Neural cell (in vitro differentiated cells): Measurements from ENCODE around the gene PRIM1. TPM values are rescaled to one million over a fixed set of nuclear protein-coding genes. Genes with fewer than 3 reads are reported as not detected.

Experiments used
- H2AFZ ChIP-seq: fragments of 200-600, 300-800 bp; sonication (generic), shearing (Covaris generic); 2 replicates; pipeline ENCODE4 v1.6.0; 2014; ENCODE audit warnings: low read depth, mild to moderate bottlenecking, antibody characterized with exemption, low read length, moderate library complexity
- H3F3A ChIP-seq: fragments of 200-600 bp; shearing (Covaris generic); 2 replicates; pipeline ENCODE4 v1.6.1; 2016; ENCODE audit warnings: mild to moderate bottlenecking, moderate library complexity, mixed read lengths, antibody characterized with exemption, low read length; ENCODE audit not compliant: insufficient read depth, poor library complexity, severe bottlenecking
- H3K27ac ChIP-seq: fragments of 200-600, 300-800 bp; sonication (generic), shearing (Covaris generic); 2 replicates; pipeline ENCODE4 v1.5.1; 2014; ENCODE audit warnings: mild to moderate bottlenecking, low read length, moderate library complexity
- H3K27me3 ChIP-seq: fragments of 300-800, 200-600 bp; sonication (generic), shearing (Covaris generic); 2 replicates; pipeline ENCODE4 v1.6.0; 2014; ENCODE audit warnings: mild to moderate bottlenecking, low read depth, low read length, moderate library complexity; ENCODE audit not compliant: insufficient read depth
- H3K36me3 ChIP-seq: fragments of 300-800, 200-600 bp; sonication (generic), shearing (Covaris generic); 2 replicates; pipeline ENCODE4 v1.5.1; 2014; ENCODE audit warnings: mild to moderate bottlenecking, antibody characterized with exemption, low read length, moderate library complexity; ENCODE audit not compliant: insufficient read depth
- H3K4me2 ChIP-seq: fragments of 300-800, 200-600 bp; sonication (generic), shearing (Covaris generic); 2 replicates; pipeline ENCODE4 v1.6.0; 2014; ENCODE audit warnings: mild to moderate bottlenecking, low read length
- H3K4me3 ChIP-seq: fragments of 300-800, 200-600 bp; sonication (generic), shearing (Covaris generic); 2 replicates; pipeline ENCODE4 v1.5.1; 2014; ENCODE audit warnings: mild to moderate bottlenecking, low read length, moderate library complexity
- H3K79me2 ChIP-seq: fragments of 200-600 bp; shearing (Covaris generic); replicated peaks from 2 replicates; pipeline ENCODE4 v1.6.0; 2014; ENCODE audit warnings: mild to moderate bottlenecking, low read length, moderate library complexity; ENCODE audit not compliant: insufficient read depth
- H3K9ac ChIP-seq: fragments of 300-800, 200-600 bp; sonication (generic), shearing (Covaris generic); 2 replicates; pipeline ENCODE4 v1.6.1; 2016; ENCODE audit warnings: mild to moderate bottlenecking, low read length, mixed read lengths
- H3K9me2 ChIP-seq: fragments of 200-600 bp; shearing (Covaris generic); 2 replicates; pipeline ENCODE4 v1.6.1; 2016; ENCODE audit warnings: mild to moderate bottlenecking, low read length, mixed read lengths; ENCODE audit not compliant: insufficient read depth
- H3K9me3 ChIP-seq: fragments of 200-600, 300-800 bp; sonication (generic), shearing (Covaris generic); 2 replicates; pipeline ENCODE4 v1.6.1; 2016; ENCODE audit warnings: mild to moderate bottlenecking, mixed run types, low read length, moderate library complexity, mixed read lengths
- H4K20me1 ChIP-seq: fragments of 200-600 bp; shearing (Covaris generic); 2 replicates; pipeline ENCODE4 v1.6.1; 2016; ENCODE audit warnings: mild to moderate bottlenecking, mixed run types; ENCODE audit not compliant: insufficient read depth
- CTCF ChIP-seq: fragments of 450-650 bp; IDR thresholded peaks from 2 replicates; pipeline ENCODE4 v1.5.1; 2014; ENCODE audit warnings: antibody characterized with exemption, mild to moderate bottlenecking, moderate library complexity; ENCODE audit not compliant: poor library complexity, severe bottlenecking
- EP300 ChIP-seq: fragments of 450-650 bp; conservative IDR thresholded peaks from 2 replicates; pipeline ENCODE4 v1.6.1; 2014; ENCODE audit warnings: antibody characterized with exemption, mild to moderate bottlenecking, moderate library complexity; ENCODE audit not compliant: poor library complexity, severe bottlenecking
- EZH2 ChIP-seq: fragments of 200-600, 300-800 bp; shearing (Covaris generic), sonication (generic); IDR thresholded peaks from 2 replicates; pipeline ENCODE4 v1.6.1; 2014; ENCODE audit warnings: antibody characterized with exemption, low read length, borderline replicate concordance, mild to moderate bottlenecking; ENCODE audit not compliant: insufficient read depth, poor library complexity, severe bottlenecking
- MXI1 ChIP-seq: fragments of 450-650 bp; conservative IDR thresholded peaks from 2 replicates; pipeline ENCODE4 v1.6.1; 2014; ENCODE audit warnings: antibody characterized with exemption, mild to moderate bottlenecking; ENCODE audit not compliant: poor library complexity, severe bottlenecking
- POLR2AphosphoS5 ChIP-seq: IDR thresholded peaks from 2 replicates; pipeline ENCODE4 v1.6.1; 2012
- RAD21 ChIP-seq: fragments of 450-650 bp; conservative IDR thresholded peaks from 2 replicates; pipeline ENCODE4 v1.6.1; 2014; ENCODE audit warnings: antibody characterized with exemption, mild to moderate bottlenecking, moderate library complexity
- REST ChIP-seq: IDR thresholded peaks from 2 replicates; pipeline ENCODE4 v1.6.1; 2012; ENCODE audit warnings: borderline replicate concordance
- SMC3 ChIP-seq: fragments of 450-650 bp; conservative IDR thresholded peaks from 2 replicates; pipeline ENCODE4 v1.6.1; 2014; ENCODE audit warnings: antibody characterized with exemption, mild to moderate bottlenecking, moderate library complexity; ENCODE audit not compliant: poor library complexity
- TAF1 ChIP-seq: IDR thresholded peaks from 2 replicates; pipeline ENCODE4 v1.6.1; 2012; ENCODE audit warnings: low read depth
- polyA plus RNA-seq: library from polyadenylated mRNA; depleted of rRNA; stranded (reverse); fragments of >200 nt; gene quantifications from 2 replicates; pipeline ENCODE4 v1.2.3, GENCODE V29; 2014

PRIM1 gene
- polyA plus RNA-seq, 1 donor from 2014 or later: 36.1 TPM

GRCh38 chr12:56725723-56726102 lies 26.4 kb downstream of the PRIM1 start:
- H3K9me2 ChIP-seq: no peaks in the 10 kb centered on the region
- H3K79me2 ChIP-seq: peaks cover 42% of the 10 kb centered on the region
- H3K9me3 ChIP-seq: no peaks in the 10 kb centered on the region
- no peaks in the 10 kb centered on the region for H3F3A ChIP-seq
- H3K4me2 ChIP-seq: peak overlapping the region; percentile 68
- peak overlapping the region; percentile 90 for H3K9ac ChIP-seq
- no peaks in the 10 kb centered on the region for H3K27me3 ChIP-seq
- peak overlapping the region; percentile 75 for H3K4me3 ChIP-seq
- no peak for TF ChIP-seq SMC3
- no peaks in the 10 kb centered on the region for H4K20me1 ChIP-seq
- H2AFZ ChIP-seq: peak overlapping the region; percentile 85
- H3K27ac ChIP-seq: peak overlapping the region; percentile 86
- H3K36me3 ChIP-seq: no peaks in the 10 kb centered on the region

GRCh38 chr12:56724972-56725722 lies 27.0 kb downstream of the PRIM1 start, which contains the start of gene NACA:
NACA (minus strand) TSS chr12:56725299; CDS start chr12:56724521, 778 bp downstream.
- Histone ChIP-seq H3K9me3 (no peaks in the 10 kb centered on the region), H3F3A (no peaks in the 10 kb centered on the region), H3K79me2 (peaks cover 48% of the 10 kb centered on the region), H3K4me2 (peak within 1 kb of the TSS; percentile 88), H4K20me1 (no peaks in the 10 kb centered on the region), H2AFZ (peak within 1 kb of the TSS; percentile 85), H3K4me3 (peak within 1 kb of the TSS; percentile 75), H3K36me3 (no peaks in the 10 kb centered on the region), H3K27me3 (no peaks in the 10 kb centered on the region), H3K9me2 (no peaks in the 10 kb centered on the region), H3K27ac (peak within 1 kb of the TSS; percentile 86), H3K9ac (peak within 1 kb of the TSS; percentile 90)
- TF ChIP-seq POLR2AphosphoS5 (peak; percentile 97), REST (peak; percentile 96), RAD21 (peak; percentile 35), EP300 (peak; percentile 66), SMC3 (peak; percentile 55), MXI1 (peak; percentile 94), CTCF (no peak), TAF1 (peak; percentile 96), EZH2 (no peak)
